SK-N-SH (cell line): Measurements from ENCODE around the gene KRT6B. TPM values are rescaled to one million over a fixed set of nuclear protein-coding genes. Genes with fewer than 3 reads are reported as not detected.

Experiments used
- CTCF ChIA-PET: fragments of 300-600, 350-600 bp; formaldehyde crosslinking; extraction: SDS; loops from one replicate; lab custom pipeline; 2021; lab: Yijun Ruan, JAX
- POLR2A ChIA-PET: fragments of 350-600 bp; sonication (Branson Sonifier 250); formaldehyde crosslinking; extraction: SDS; loops from one replicate; lab custom pipeline; 2020; ENCODE audit warnings: antibody characterized with exemption, inconsistent platforms; lab: Yijun Ruan, JAX
- DNase-seq: peaks from one replicate; pipeline ENCODE4 v3.0.0; 2012
- H2AFZ ChIP-seq: fragments of 200-600 bp; sonication (generic); 2 replicates; pipeline ENCODE4 v1.8.1; 2016; ENCODE audit warnings: antibody characterized with exemption, mild to moderate bottlenecking, low read depth
- H3F3A ChIP-seq: fragments of 200-600 bp; sonication (generic); replicated peaks from 2 replicates; pipeline ENCODE3; 2016; ENCODE audit warnings: antibody characterized with exemption, mild to moderate bottlenecking; ENCODE audit not compliant: insufficient read depth
- H3K27ac ChIP-seq, 2 experiments: fragments of 200-500 bp in 1 of 2; fragments of 200-600 bp in 1 of 2; sonication (Bioruptor generic) in 1 of 2; sonication (generic), shearing (Covaris generic) in 1 of 2; 2 replicates each; pipeline versions ENCODE4 v1.5.1 to v1.6.1; 2014 to 2016; ENCODE audit warnings: low read depth in 2 of 2, inconsistent platforms in 1 of 2, low read length in 1 of 2, mild to moderate bottlenecking in 1 of 2, mixed read lengths in 1 of 2
- H3K27me3 ChIP-seq: fragments of 200-600 bp; sonication (generic), shearing (Covaris generic); 2 replicates; pipeline ENCODE4 v1.6.1; 2016; ENCODE audit warnings: mixed run types; ENCODE audit not compliant: insufficient read depth
- H3K36me3 ChIP-seq, 2 experiments: fragments of 200-500 bp in 1 of 2; fragments of 200-600 bp in 1 of 2; sonication (Bioruptor generic) in 1 of 2; sonication (generic) in 1 of 2; replicated peaks in 1 of 2; 2 replicates each; pipeline versions ENCODE3 to v1.5.1; 2014 to 2016; ENCODE audit warnings: low read length in 1 of 2, mild to moderate bottlenecking in 1 of 2; ENCODE audit not compliant: insufficient read depth in 2 of 2, control insufficient read depth in 1 of 2
- H3K4me1 ChIP-seq, 2 experiments: fragments of 200-500 bp in 1 of 2; fragments of 200-600 bp in 1 of 2; sonication (Bioruptor generic) in 1 of 2; sonication (generic), shearing (Covaris generic) in 1 of 2; 2 replicates each; pipeline versions ENCODE4 v1.5.1 to v1.6.1; 2014 to 2016; ENCODE audit warnings: low read depth in 1 of 2, low read length in 1 of 2, mixed run types in 1 of 2; ENCODE audit not compliant: insufficient read depth in 2 of 2, control insufficient read depth in 1 of 2
- H3K4me2 ChIP-seq: fragments of 200-600 bp; sonication (generic), shearing (Covaris generic); 2 replicates; pipeline ENCODE4 v1.6.1; 2017; ENCODE audit warnings: mixed run types
- H3K4me3 ChIP-seq, 2 experiments: fragments of 200-500 bp in 1 of 2; fragments of 200-600 bp in 1 of 2; sonication (Bioruptor generic) in 1 of 2; sonication (generic), shearing (Covaris generic) in 1 of 2; 2 replicates each; pipeline versions ENCODE4 v1.5.1 to v1.8.1; 2014 to 2016; ENCODE audit warnings: low read depth in 2 of 2, inconsistent platforms in 1 of 2, low read length in 1 of 2, mild to moderate bottlenecking in 1 of 2, mixed read lengths in 1 of 2, moderate library complexity in 1 of 2
- H3K79me2 ChIP-seq: fragments of 200-600 bp; sonication (generic); 2 replicates; pipeline ENCODE4 v1.8.1; 2017; ENCODE audit warnings: mild to moderate bottlenecking; ENCODE audit not compliant: insufficient read depth
- H3K9ac ChIP-seq: fragments of 200-600 bp; sonication (generic); 2 replicates; pipeline ENCODE4 v1.6.1; 2017; ENCODE audit warnings: mixed run types
- H3K9me2 ChIP-seq: fragments of 200-600 bp; sonication (generic); 2 replicates; pipeline ENCODE4 v1.6.1; 2017; ENCODE audit warnings: mixed run types
- H3K9me3 ChIP-seq: fragments of 200-600 bp; sonication (generic); 2 replicates; pipeline ENCODE4 v1.6.1; 2017; ENCODE audit warnings: mixed run types, mild to moderate bottlenecking, moderate library complexity
- H4K20me1 ChIP-seq: fragments of 200-600 bp; sonication (generic); 2 replicates; pipeline ENCODE4 v1.6.1; 2017; ENCODE audit warnings: mild to moderate bottlenecking, mixed run types; ENCODE audit not compliant: insufficient read depth
- CHD2 ChIP-seq: fragments of 150-350 bp; IDR thresholded peaks from 2 replicates; pipeline ENCODE4 v1.6.1; 2018; ENCODE audit warnings: low read length; ENCODE audit not compliant: partially characterized antibody
- CTCF ChIP-seq: fragments of 200-600 bp; sonication (generic); IDR thresholded peaks from 2 replicates; pipeline ENCODE4 v1.6.1; 2017; ENCODE audit warnings: antibody characterized with exemption, mild to moderate bottlenecking, moderate library complexity
- EZH2phosphoT487 ChIP-seq: fragments of 200-600 bp; sonication (generic); IDR thresholded peaks from 2 replicates; pipeline ENCODE4 v1.6.1; 2017; ENCODE audit warnings: low read depth, mixed run types, mild to moderate bottlenecking, antibody characterized with exemption, moderate library complexity, borderline replicate concordance
- FOSL2 ChIP-seq: IDR thresholded peaks from 2 replicates; pipeline ENCODE4 v1.4.0; 2012; ENCODE audit warnings: low read depth, mild to moderate bottlenecking, moderate library complexity, borderline replicate concordance
- FOXJ3 ChIP-seq: sonication (generic); formaldehyde crosslinking; IDR thresholded peaks from 2 replicates; pipeline ENCODE4 v1.5.1; 2020; ENCODE audit warnings: mild to moderate bottlenecking, missing genetic modification reagents
- GATA2 ChIP-seq: sonication (generic); formaldehyde crosslinking; IDR thresholded peaks from 2 replicates; pipeline ENCODE4 v1.5.0; 2020; ENCODE audit warnings: mild to moderate bottlenecking, missing genetic modification reagents
- IRF3 ChIP-seq: fragments of 150-350 bp; IDR thresholded peaks from 2 replicates; pipeline ENCODE4 v1.6.1; 2016; ENCODE audit warnings: mild to moderate bottlenecking, low read depth, low read length
- JUND ChIP-seq: IDR thresholded peaks from 2 replicates; pipeline ENCODE4 v1.4.0; 2012
- MAX ChIP-seq: IDR thresholded peaks from 2 replicates; pipeline ENCODE4 v1.4.0; 2012; ENCODE audit warnings: low read depth
- NRF1 ChIP-seq: IDR thresholded peaks from 2 replicates; pipeline ENCODE4 v1.6.1; 2012; ENCODE audit warnings: low read depth, mild to moderate bottlenecking, low read length
- POLR2AphosphoS5 ChIP-seq: IDR thresholded peaks from 2 replicates; pipeline ENCODE4 v1.6.1; 2012; ENCODE audit warnings: low read depth, low read length
- RAD21 ChIP-seq: IDR thresholded peaks from 2 replicates; pipeline ENCODE4 v1.6.1; 2012; ENCODE audit warnings: mild to moderate bottlenecking, low read length
- RCOR1 ChIP-seq: fragments of 150-350 bp; IDR thresholded peaks from 2 replicates; pipeline ENCODE4 v1.6.1; 2017; ENCODE audit warnings: antibody characterized with exemption, low read length
- RFX5 ChIP-seq: IDR thresholded peaks from 2 replicates; pipeline ENCODE4 v1.6.1; 2012; ENCODE audit warnings: mild to moderate bottlenecking, improper control_type of control experiment, low read length
- RXRA ChIP-seq: IDR thresholded peaks from 2 replicates; pipeline ENCODE4 v1.4.0; 2012; ENCODE audit warnings: low read depth, mild to moderate bottlenecking, borderline replicate concordance
- TAF1 ChIP-seq: IDR thresholded peaks from 2 replicates; pipeline ENCODE4 v1.6.1; 2012; ENCODE audit warnings: low read depth, mild to moderate bottlenecking, low read length, moderate library complexity, borderline replicate concordance
- YY1 ChIP-seq: IDR thresholded peaks from 2 replicates; pipeline ENCODE4 v1.4.0; 2012; ENCODE audit warnings: low read depth, mild to moderate bottlenecking
- WGBS: methylation state at CpG from one replicate; pipeline ENCODE4 v1.1.6; 2017; ENCODE audit warnings: low lambda C conversion rate; 5-methylcytosine and 5-hydroxymethylcytosine counted together
- polyA plus RNA-seq, 3 experiments: library from polyadenylated mRNA; depleted of rRNA; stranded (reverse); fragments of >200 nt; gene quantifications; 2 replicates each; pipeline ENCODE4 v1.2.3, GENCODE V29; 2012

KRT6B gene
- polyA plus RNA-seq, 1 of the 3 experiments (the other 2 are of a cell fraction): not detected

- Histone ChIP-seq H3K27ac (no peak overlapping the region), H3K9ac (no peak overlapping the region), H3F3A (no peaks in the 10 kb centered on the region), H3K9me2 (no peaks in the 10 kb centered on the region), H3K4me2 (no peak overlapping the region), H3K79me2 (no peaks in the 10 kb centered on the region), H3K9me3 (no peaks in the 10 kb centered on the region)
- ChIA-PET CTCF (no interaction called here), POLR2A (no interaction called here)
- no peak for DNase-seq
- TF ChIP-seq CTCF (no peak), FOSL2 (no peak), FOXJ3 (CRISPR knock-in tag) (no peak), GATA2 (CRISPR knock-in tag) (no peak), RCOR1 (no peak), MAX (no peak), JUND (no peak), TAF1 (no peak), YY1 (no peak), POLR2AphosphoS5 (no peak), EZH2phosphoT487 (no peak), RAD21 (no peak), CHD2 (no peak), IRF3 (no peak), RFX5 (no peak), NRF1 (no peak), RXRA (no peak)
- TF ChIP-seq, all 33 proteins: peak for 0
- H3K4me3 ChIP-seq: no peak overlapping the region
- WGBS: 54% methylated on average over 4 of the region's 5 CpGs
- H3K4me1 ChIP-seq: no peaks in the 10 kb centered on the region
- peaks cover 45% of the 10 kb centered on the region; the same call in 1 of the 2 replicates for H3K27me3 ChIP-seq
- H4K20me1 ChIP-seq: no peaks in the 10 kb centered on the region
- H3K36me3 ChIP-seq: no peaks in the 10 kb centered on the region
- no peak overlapping the region for H2AFZ ChIP-seq
These were observed 26.5 kb downstream of the KRT6B start for GRCh38 chr12:52425466-52425865.
